ENCODE results near the gene TSACC. TPM values are rescaled to one million over a fixed set of nuclear protein-coding genes. Genes with fewer than 3 reads are reported as not detected.

TSACC gene
- total RNA-seq, 1 donor from 2014 or later: not detected

GRCh38 chr1:156385534-156386031 is 47.3 kb downstream of the TSACC start:
- H3K9me3 Mint-ChIP-seq: no peaks in the 10 kb centered on the region
- peak; percentile 59 for DNase-seq (ENCODE audit: low spot score)
- peaks cover 34% of the 10 kb centered on the region for H3K27me3 Mint-ChIP-seq (ENCODE audit: insufficient read depth)
- peaks cover 5% of the 10 kb centered on the region for H3K4me1 Mint-ChIP-seq (ENCODE audit: low read depth)
- H3K4me3 Mint-ChIP-seq: no peak overlapping the region
- no peaks in the 10 kb centered on the region for H3K36me3 Mint-ChIP-seq (ENCODE audit: low read depth)
- intact Hi-C loops (cut with micrococcal nuclease): loop anchor here (1.0 kb wide), 2 partner anchors 60 to 224 kb away; no protein-coding TSS in a partner anchor
- no peak overlapping the region for H3K27ac Mint-ChIP-seq

- Mint-ChIP-seq H3K4me1 (ENCODE audit: low read depth) (peaks cover 5% of the 10 kb centered on the region), H3K9me3 (no peaks in the 10 kb centered on the region)
- intact Hi-C loops (cut with micrococcal nuclease): no loop called here
Observed at GRCh38 chr1:156386134-156386901, 48.0 kb downstream of the TSACC start.

GRCh38 chr1:156386949-156387869 is 48.9 kb downstream of the TSACC start:
- H3K4me3 Mint-ChIP-seq: no peak overlapping the region
- intact Hi-C loops (cut with micrococcal nuclease): no loop called here
- peaks cover 36% of the 10 kb centered on the region for H3K27me3 Mint-ChIP-seq (ENCODE audit: insufficient read depth)
- H3K36me3 Mint-ChIP-seq (ENCODE audit: low read depth): no peaks in the 10 kb centered on the region
- H3K4me1 Mint-ChIP-seq (ENCODE audit: low read depth): peaks cover 5% of the 10 kb centered on the region
- H3K27ac Mint-ChIP-seq: no peak overlapping the region
- no peak for DNase-seq (ENCODE audit: low spot score)
- no peaks in the 10 kb centered on the region for H3K9me3 Mint-ChIP-seq

More at GRCh38 chr1:156386134-156386901, 48.0 kb downstream of the TSACC start:
- Mint-ChIP-seq H3K27ac (no peak overlapping the region), H3K36me3 (ENCODE audit: low read depth) (no peaks in the 10 kb centered on the region), H3K4me3 (no peak overlapping the region), H3K27me3 (ENCODE audit: insufficient read depth) (peaks cover 35% of the 10 kb centered on the region)
- no peak for DNase-seq (ENCODE audit: low spot score)

GRCh38 chr1:156387870-156388173 is 49.5 kb downstream of the TSACC start:
- no peak for DNase-seq (ENCODE audit: low spot score)
- H3K4me3 Mint-ChIP-seq: no peak overlapping the region
- H3K36me3 Mint-ChIP-seq (ENCODE audit: low read depth): no peaks in the 10 kb centered on the region
- peaks cover 5% of the 10 kb centered on the region for H3K4me1 Mint-ChIP-seq (ENCODE audit: low read depth)
- intact Hi-C loops (cut with micrococcal nuclease): no loop called here
- H3K27ac Mint-ChIP-seq: no peak overlapping the region
- H3K9me3 Mint-ChIP-seq: no peaks in the 10 kb centered on the region
- H3K27me3 Mint-ChIP-seq (ENCODE audit: insufficient read depth): peaks cover 36% of the 10 kb centered on the region

GRCh38 chr1:156388174-156389137 is 50.1 kb downstream of the TSACC start:
- H3K27ac Mint-ChIP-seq: no peak overlapping the region
- no peak overlapping the region for H3K4me3 Mint-ChIP-seq
- DNase-seq (ENCODE audit: low spot score): no peak
- peaks cover 38% of the 10 kb centered on the region for H3K27me3 Mint-ChIP-seq (ENCODE audit: insufficient read depth)
- no peaks in the 10 kb centered on the region for H3K9me3 Mint-ChIP-seq
- intact Hi-C loops (cut with micrococcal nuclease): no loop called here
- H3K4me1 Mint-ChIP-seq (ENCODE audit: low read depth): peaks cover 5% of the 10 kb centered on the region
- H3K36me3 Mint-ChIP-seq (ENCODE audit: low read depth): no peaks in the 10 kb centered on the region

GRCh38 chr1:156389311-156389710 is 51.0 kb downstream of the TSACC start:
- Mint-ChIP-seq H3K36me3 (ENCODE audit: low read depth) (no peaks in the 10 kb centered on the region), H3K4me1 (ENCODE audit: low read depth) (peaks cover 5% of the 10 kb centered on the region), H3K27me3 (ENCODE audit: insufficient read depth) (peaks cover 39% of the 10 kb centered on the region), H3K9me3 (no peaks in the 10 kb centered on the region), H3K4me3 (no peak overlapping the region), H3K27ac (no peak overlapping the region)
- DNase-seq (ENCODE audit: low spot score): no peak
- intact Hi-C loops (cut with micrococcal nuclease): no loop called here

- peaks cover 41% of the 10 kb centered on the region for H3K27me3 Mint-ChIP-seq (ENCODE audit: insufficient read depth)
- no peaks in the 10 kb centered on the region for H3K36me3 Mint-ChIP-seq (ENCODE audit: low read depth)
- no peak for DNase-seq (ENCODE audit: low spot score)
- H3K4me1 Mint-ChIP-seq (ENCODE audit: low read depth): peaks cover 3% of the 10 kb centered on the region
- no peak overlapping the region for H3K4me3 Mint-ChIP-seq
- H3K27ac Mint-ChIP-seq: no peak overlapping the region
- H3K9me3 Mint-ChIP-seq: no peaks in the 10 kb centered on the region
- intact Hi-C loops (cut with micrococcal nuclease): no loop called here
Observed at GRCh38 chr1:156390469-156391365, 52.4 kb downstream of the TSACC start.

- intact Hi-C loops (cut with micrococcal nuclease): no loop called here
- Mint-ChIP-seq H3K27me3 (ENCODE audit: insufficient read depth) (peaks cover 41% of the 10 kb centered on the region), H3K4me3 (no peak overlapping the region)
Observed at GRCh38 chr1:156391366-156391677, 53.0 kb downstream of the TSACC start.

GRCh38 chr1:156391701-156392100 is 53.4 kb downstream of the TSACC start:
- Mint-ChIP-seq H3K27me3 (ENCODE audit: insufficient read depth) (peaks cover 38% of the 10 kb centered on the region), H3K36me3 (ENCODE audit: low read depth) (no peaks in the 10 kb centered on the region), H3K4me3 (no peak overlapping the region), H3K9me3 (no peaks in the 10 kb centered on the region), H3K27ac (no peak overlapping the region), H3K4me1 (ENCODE audit: low read depth) (no peaks in the 10 kb centered on the region)
- intact Hi-C loops (cut with micrococcal nuclease): no loop called here
- DNase-seq (ENCODE audit: low spot score): no peak

More at GRCh38 chr1:156391366-156391677, 53.0 kb downstream of the TSACC start:
- Mint-ChIP-seq H3K4me1 (ENCODE audit: low read depth) (no peaks in the 10 kb centered on the region), H3K27ac (no peak overlapping the region), H3K36me3 (ENCODE audit: low read depth) (no peaks in the 10 kb centered on the region), H3K9me3 (no peaks in the 10 kb centered on the region)
- DNase-seq (ENCODE audit: low spot score): no peak

- no peaks in the 10 kb centered on the region for H3K9me3 Mint-ChIP-seq
- intact Hi-C loops (cut with micrococcal nuclease): no loop called here
- no peak overlapping the region for H3K4me3 Mint-ChIP-seq
- H3K4me1 Mint-ChIP-seq (ENCODE audit: low read depth): no peaks in the 10 kb centered on the region
- DNase-seq (ENCODE audit: low spot score): no peak
- peaks cover 30% of the 10 kb centered on the region for H3K27me3 Mint-ChIP-seq (ENCODE audit: insufficient read depth)
- no peaks in the 10 kb centered on the region for H3K36me3 Mint-ChIP-seq (ENCODE audit: low read depth)
- no peak overlapping the region for H3K27ac Mint-ChIP-seq
Observed at GRCh38 chr1:156392452-156392853, 54.1 kb downstream of the TSACC start.

- intact Hi-C loops (cut with micrococcal nuclease): no loop called here
- no peak for DNase-seq (ENCODE audit: low spot score)
- Mint-ChIP-seq H3K36me3 (ENCODE audit: low read depth) (no peaks in the 10 kb centered on the region), H3K9me3 (no peaks in the 10 kb centered on the region), H3K27me3 (ENCODE audit: insufficient read depth) (peaks cover 24% of the 10 kb centered on the region), H3K4me1 (ENCODE audit: low read depth) (no peaks in the 10 kb centered on the region), H3K27ac (no peak overlapping the region), H3K4me3 (no peak overlapping the region)
Observed at GRCh38 chr1:156393095-156393494, 54.8 kb downstream of the TSACC start.

- Mint-ChIP-seq H3K4me1 (ENCODE audit: low read depth) (no peaks in the 10 kb centered on the region), H3K4me3 (no peak overlapping the region), H3K27ac (no peak overlapping the region), H3K36me3 (ENCODE audit: low read depth) (no peaks in the 10 kb centered on the region), H3K9me3 (no peaks in the 10 kb centered on the region), H3K27me3 (ENCODE audit: insufficient read depth) (peaks cover 19% of the 10 kb centered on the region)
- no peak for DNase-seq (ENCODE audit: low spot score)
- intact Hi-C loops (cut with micrococcal nuclease): no loop called here
Observed at GRCh38 chr1:156394082-156394481, 55.8 kb downstream of the TSACC start.
